ENCODE results near the gene MEAK7.

MEAK7 gene

GRCh38 chr16:84485255-84486010 is 19.0 kb downstream of the MEAK7 start:
- no peak for DNase-seq

DNA sequence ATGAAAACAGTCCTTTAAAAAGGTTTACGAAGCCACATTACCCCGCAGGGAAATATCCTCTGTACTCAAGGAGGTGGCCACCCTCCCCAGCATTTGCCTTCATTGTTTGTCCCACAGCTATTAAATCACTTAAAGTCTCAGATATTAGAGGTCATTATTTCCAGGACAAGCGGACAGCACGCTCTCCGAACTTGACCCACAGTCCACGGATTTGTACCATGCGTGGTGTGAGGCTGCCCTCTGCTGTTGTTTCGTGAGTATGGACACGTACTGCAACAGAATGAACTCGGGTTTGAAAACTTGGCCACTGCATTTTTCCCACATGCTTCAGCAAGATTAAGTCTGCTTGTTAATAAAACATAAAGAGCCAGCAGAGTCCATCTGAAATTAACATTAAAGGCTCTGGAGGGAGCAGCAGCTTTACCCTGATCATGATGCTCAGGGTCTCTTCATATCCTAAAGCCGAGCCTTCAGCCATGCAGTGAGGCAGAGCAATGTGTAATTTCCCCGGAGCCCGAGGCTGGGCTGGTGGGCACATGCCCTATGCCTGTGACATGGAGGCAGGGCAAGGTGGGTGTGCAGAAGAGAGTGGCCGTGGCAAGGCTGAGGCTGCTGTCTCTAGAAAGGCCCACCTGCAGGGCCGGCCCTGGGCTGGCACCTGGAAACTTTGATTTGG is 19.7 kb downstream of the MEAK7 start:
- no peak for DNase-seq

DNA sequence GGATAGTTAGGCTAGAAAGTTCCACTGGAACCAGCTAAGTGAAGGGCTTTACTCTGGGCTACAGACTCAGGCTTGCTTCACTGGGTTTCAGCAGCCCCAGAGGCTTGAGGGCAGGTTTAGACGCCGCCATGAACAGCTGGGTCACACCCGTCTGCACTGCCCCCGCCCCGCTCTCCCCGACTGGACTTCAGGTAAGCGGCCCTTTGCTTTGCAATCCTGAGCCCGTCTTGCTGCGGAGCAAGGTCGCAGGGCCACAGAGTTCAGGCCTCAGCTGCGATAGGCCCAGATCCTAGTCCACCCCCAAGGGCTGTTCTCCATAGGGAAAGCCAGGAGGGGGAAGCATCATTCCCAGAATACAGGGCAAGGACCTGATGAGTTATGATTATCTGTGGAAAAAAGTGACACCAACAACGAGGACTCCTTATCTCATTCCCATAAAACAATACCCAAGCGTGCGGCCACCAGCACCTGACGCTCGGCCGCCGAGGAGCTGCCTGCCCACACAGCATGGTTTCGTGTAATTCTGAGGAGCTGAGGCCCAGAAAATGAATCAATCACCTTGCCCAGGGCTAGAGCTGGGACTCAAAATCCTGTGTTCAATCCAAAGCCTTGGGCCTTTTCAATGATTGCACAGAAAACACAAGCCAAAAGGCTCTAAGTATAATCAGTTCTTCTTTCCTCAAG is 20.4 kb downstream of the MEAK7 start:
- DNase-seq = no peak

GRCh38 chr16:84482951-84483881 is 21.2 kb downstream of the MEAK7 start:
- DNase-seq = no peak

DNA sequence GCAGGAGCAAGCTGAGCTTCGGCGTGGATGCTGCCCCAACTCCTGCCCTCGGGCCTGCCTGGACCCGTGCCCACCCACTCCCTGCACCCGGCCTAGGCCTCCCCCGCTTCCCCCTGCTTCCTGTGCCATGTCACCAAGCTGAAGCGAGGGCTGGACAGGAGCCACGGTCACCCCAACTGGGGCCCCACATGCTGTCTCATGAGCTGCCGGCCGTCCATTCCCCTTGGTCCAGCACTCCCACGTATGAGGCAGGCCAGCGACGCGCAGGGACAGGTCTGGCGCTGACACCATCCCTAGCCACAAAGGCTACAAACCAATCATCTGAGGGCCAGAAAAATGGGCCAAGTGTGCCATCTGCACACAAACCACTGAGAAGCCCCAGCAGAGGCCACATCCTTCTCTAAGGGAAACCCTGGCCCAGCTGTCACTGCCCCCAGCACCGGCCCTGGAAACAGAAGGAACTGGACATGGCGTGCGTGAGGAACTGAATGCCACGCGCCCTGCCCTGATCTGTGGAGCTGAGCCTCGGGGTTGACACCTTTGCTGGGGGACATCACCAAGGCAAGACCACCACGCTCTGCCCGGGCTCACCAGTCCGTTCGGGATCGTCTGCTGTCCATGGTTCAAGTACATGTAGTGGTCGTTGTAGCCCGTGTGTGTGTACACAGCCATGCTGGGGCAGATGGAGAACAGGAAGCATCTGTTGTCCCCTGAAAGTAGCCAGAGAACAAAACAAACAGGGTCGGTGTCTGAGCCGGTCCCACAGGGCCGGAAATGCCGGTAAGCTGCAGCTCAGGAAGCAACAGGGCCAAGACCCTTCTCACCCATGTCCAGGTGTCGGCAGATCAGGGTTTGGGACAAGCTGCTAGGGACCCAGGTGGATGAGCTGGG is 22.2 kb downstream of the MEAK7 start:
- DNase-seq = no peak

DNA sequence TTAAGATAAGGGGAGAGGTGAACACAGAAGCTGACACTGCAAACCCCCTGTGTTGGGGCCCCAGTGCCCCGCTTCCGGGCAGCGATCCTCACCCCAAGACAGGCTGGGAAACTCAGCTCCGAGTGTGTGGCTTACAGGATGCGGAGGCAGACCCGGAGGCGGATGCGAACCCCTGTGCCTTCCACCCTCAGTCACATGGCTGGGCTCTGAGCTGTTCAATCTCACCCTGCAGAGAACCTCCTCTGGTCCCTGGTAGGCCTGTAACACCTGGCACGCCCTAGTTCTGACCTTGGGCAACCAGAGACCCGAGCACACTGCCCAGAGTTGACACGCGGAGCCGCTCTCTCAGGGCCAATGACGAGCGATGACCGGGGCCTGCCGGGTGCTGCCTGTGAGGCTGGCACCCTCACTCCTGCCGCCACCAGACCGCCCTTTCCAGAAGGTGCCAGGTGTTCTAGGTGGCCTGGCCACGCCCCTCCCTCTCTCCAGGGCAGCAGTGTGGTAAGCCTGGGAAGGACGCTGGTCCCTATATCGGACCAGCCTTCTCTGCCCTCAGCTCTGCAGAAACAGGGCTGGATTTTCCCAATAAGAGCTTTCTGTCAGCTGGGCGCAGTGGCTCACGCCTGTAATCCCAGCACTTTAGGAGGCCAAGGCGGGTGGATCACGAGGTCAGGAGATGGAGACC is 23.3 kb downstream of the MEAK7 start:
- no peak for DNase-seq

GRCh38 chr16:84479716-84480450 is 24.6 kb downstream of the MEAK7 start:
- DNase-seq = no peak

DNA sequence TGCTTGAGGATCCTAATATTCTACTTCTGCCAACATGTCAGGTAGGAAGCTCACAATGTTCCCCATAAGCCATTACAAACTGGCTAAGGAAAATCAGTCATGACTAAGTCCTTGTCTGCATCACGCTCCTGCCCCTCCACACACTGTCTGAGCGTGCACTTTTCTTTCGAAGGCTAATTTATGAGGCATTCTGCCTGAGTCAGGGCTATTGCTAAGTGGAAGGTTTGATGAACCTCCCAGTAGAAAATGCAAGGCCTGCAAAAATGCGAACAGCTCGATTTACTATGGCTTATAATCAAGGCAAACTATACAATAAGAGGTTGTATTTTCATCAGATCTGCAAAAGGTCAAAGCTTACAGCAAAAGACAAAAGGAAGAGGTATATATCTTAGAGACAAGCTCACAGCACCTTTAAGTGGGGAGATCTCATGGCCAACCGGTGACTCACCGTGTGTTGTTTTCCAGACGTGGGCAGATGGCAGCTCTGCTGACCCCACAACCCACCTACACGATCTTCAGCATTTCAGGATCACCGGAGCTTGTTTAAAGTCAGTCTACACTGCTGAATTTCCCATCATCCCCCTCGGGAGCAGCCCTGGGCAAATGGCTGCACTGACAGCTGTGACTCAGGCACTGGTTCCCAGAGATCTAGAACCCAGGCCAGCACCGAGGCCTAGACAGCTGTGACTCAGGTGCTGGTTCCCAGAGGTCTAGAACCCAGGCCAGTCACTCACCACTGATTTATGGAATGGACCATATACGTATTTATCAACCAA is 26.1 kb downstream of the MEAK7 start:
- DNase-seq = no peak

DNA sequence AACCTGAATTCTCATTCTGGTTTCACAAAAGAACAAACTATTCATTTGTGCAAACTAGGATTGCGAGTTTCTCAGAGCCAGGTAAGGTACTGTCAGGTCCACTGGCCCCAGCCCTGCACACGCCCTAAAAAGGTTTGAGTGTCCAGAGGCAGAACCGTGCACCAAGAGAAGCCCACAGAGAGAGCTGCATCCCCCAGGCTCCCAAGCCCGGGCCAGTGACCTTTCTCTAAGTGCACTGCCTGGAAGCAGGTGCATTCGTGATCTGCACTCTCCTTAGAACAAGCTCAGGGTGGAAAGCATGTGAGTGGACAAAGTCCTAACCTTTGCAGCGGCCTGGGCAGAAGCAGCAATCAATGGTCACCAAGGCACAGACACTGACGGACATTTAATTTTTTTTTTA is 26.8 kb downstream of the MEAK7 start:
- no peak for DNase-seq

- no peak for DNase-seq
Observed at GRCh38 chr16:84476401-84476800, 28.1 kb downstream of the MEAK7 start.

GRCh38 chr16:84475643-84476240 is 28.7 kb downstream of the MEAK7 start:
- DNase-seq = no peak

- no peak for DNase-seq
Observed at GRCh38 chr16:84471966-84472365, 32.5 kb downstream of the MEAK7 start.

DNA sequence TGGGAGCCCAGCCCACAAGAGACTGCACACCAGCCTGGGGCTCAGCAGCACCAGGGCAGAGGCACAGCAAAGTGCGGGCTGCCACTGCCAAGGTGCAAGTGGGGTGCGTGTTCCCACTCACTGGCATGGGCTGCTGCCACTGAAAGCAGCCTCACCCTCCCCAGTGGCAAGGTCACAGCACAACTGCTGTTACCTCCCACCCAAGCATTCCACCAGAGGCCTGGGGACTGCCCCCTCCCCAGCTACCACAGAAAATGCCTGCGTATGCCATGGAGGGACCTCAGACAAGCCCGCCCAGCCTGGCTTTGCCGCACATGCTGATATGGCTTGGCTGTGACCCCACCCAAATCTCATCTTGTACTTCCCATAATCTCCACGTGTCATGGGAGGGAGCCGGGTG is 33.1 kb downstream of the MEAK7 start:
- DNase-seq = no peak

GRCh38 chr16:84467709-84468108 is 36.8 kb downstream of the MEAK7 start:
- DNase-seq = no peak

DNA sequence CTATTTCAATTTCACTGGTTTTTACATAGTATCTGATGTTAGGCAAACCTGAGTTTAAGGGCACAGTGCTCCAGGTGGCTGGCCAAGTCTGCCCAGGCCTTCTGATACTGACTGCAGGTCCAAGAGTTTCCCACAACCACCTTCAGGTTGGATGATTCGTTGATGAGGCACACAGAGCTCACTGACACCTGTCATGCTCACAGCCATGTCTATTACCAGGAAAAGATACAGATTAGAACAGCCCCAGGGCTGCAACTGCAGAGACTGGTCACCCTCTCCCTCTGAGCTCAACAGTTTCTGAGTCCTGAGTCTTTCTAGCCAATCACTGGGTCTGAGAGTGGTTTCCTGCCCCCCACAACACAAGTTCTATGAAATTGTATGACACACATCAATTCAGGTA is 37.2 kb downstream of the MEAK7 start:
- no peak for DNase-seq

GRCh38 chr16:84466692-84467091 is 37.8 kb downstream of the MEAK7 start:
- DNase-seq = no peak

- DNase-seq = no peak
Observed at GRCh38 chr16:84465154-84465553, 39.3 kb downstream of the MEAK7 start.

DNA sequence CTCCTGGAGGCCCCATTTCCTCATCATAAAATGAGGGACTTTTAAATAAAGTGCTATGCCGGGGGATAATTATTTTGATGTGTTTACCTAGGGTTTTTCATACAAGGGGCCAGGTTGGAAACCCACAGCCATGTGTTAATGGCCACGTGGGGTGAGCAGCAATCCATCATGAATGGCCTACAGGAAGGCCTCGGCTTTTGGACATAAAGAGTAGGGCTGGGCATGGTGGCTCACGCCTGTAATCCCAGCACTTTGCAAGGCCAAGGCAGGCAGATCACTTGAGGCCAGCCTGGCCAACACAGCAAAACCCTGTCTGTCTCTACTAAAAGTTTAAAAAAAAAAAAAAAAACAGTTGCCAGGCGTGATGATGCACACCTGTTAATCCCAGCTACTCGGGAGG is 40.3 kb downstream of the MEAK7 start:
- DNase-seq = no peak

- no peak for DNase-seq
Observed at GRCh38 chr16:84463221-84463620, 41.2 kb downstream of the MEAK7 start.
